SU-DHL-6 (cell line): ENCODE data around the gene BMPR1A.

Source experiments
- H2AFZ ChIP-seq: fragments of 200-600 bp; sonication (generic); 2 replicates; pipeline ENCODE4 v1.6.1; 2014; ENCODE audit warnings: low read depth, mild to moderate bottlenecking, moderate library complexity, mixed read lengths, antibody characterized with exemption, low read length; ENCODE audit not compliant: severe bottlenecking
- H3F3A ChIP-seq: fragments of 200-600 bp; shearing (Covaris generic); 2 replicates; pipeline ENCODE4 v1.6.0; 2016; ENCODE audit warnings: antibody characterized with exemption, mild to moderate bottlenecking; ENCODE audit not compliant: insufficient read depth
- H3K27ac ChIP-seq: fragments of 200-600 bp; sonication (generic); 2 replicates; pipeline ENCODE4 v1.5.1; 2016; ENCODE audit warnings: low read depth, mild to moderate bottlenecking, low read length, moderate library complexity, mixed read lengths
- H3K27me3 ChIP-seq: fragments of 200-600 bp; sonication (generic), shearing (Covaris generic); 2 replicates; pipeline ENCODE4 v1.6.0; 2014; ENCODE audit warnings: mild to moderate bottlenecking, low read length
- H3K36me3 ChIP-seq: fragments of 200-600 bp; sonication (generic); 2 replicates; pipeline ENCODE4 v1.6.1; 2014; ENCODE audit warnings: mild to moderate bottlenecking, low read length, mixed read lengths
- H3K4me2 ChIP-seq: fragments of 300-600, 200-600 bp; shearing (Covaris generic), sonication (generic); 2 replicates; pipeline ENCODE4 v1.6.0; 2014; ENCODE audit warnings: low read length, low read depth, mild to moderate bottlenecking; ENCODE audit not compliant: poor library complexity, severe bottlenecking
- H3K4me3 ChIP-seq: fragments of 200-600 bp; sonication (generic); 2 replicates; pipeline ENCODE4 v1.5.1; 2014; ENCODE audit warnings: antibody characterized with exemption, low read length, mild to moderate bottlenecking, mixed read lengths; ENCODE audit not compliant: insufficient read depth, poor library complexity, severe bottlenecking
- H3K79me2 ChIP-seq: fragments of 200-600 bp; sonication (generic); 2 replicates; pipeline ENCODE4 v1.6.1; 2014; ENCODE audit warnings: mild to moderate bottlenecking, low read length, moderate library complexity; ENCODE audit not compliant: insufficient read depth
- H3K9ac ChIP-seq: fragments of 200-600 bp; sonication (generic); 2 replicates; pipeline ENCODE4 v1.7.0; 2014; ENCODE audit warnings: mild to moderate bottlenecking, low read length
- H3K9me2 ChIP-seq: fragments of 200-600 bp; sonication (generic); replicated peaks from 2 replicates; pipeline ENCODE4 v1.6.1; 2014; ENCODE audit warnings: low read length; ENCODE audit not compliant: insufficient read depth
- H3K9me3 ChIP-seq: fragments of 200-600 bp; sonication (generic); 2 replicates; pipeline ENCODE4 v1.6.1; 2014; ENCODE audit warnings: low read length, mixed read lengths; ENCODE audit not compliant: insufficient read depth
- H4K20me1 ChIP-seq: fragments of 200-600 bp; sonication (generic); 2 replicates; pipeline ENCODE4 v1.6.1; 2014; ENCODE audit warnings: low read depth, mild to moderate bottlenecking, antibody characterized with exemption, low read length, moderate library complexity, mixed read lengths
- CTCF ChIP-seq: fragments of 200-600 bp; sonication (generic); IDR thresholded peaks from one replicate; pipeline ENCODE4 v1.5.1; 2017; ENCODE audit warnings: antibody characterized with exemption, mild to moderate bottlenecking, low read length, moderate library complexity; ENCODE audit not compliant: insufficient read depth, poor library complexity, severe bottlenecking
- EZH2phosphoT487 ChIP-seq: fragments of 200-600 bp; sonication (generic), shearing (Covaris generic); conservative IDR thresholded peaks from 2 replicates; pipeline ENCODE4 v1.6.1; 2018; ENCODE audit warnings: mild to moderate bottlenecking, antibody characterized with exemption, low read length, moderate library complexity, mixed read lengths

The BMPR1A gene

DNA sequence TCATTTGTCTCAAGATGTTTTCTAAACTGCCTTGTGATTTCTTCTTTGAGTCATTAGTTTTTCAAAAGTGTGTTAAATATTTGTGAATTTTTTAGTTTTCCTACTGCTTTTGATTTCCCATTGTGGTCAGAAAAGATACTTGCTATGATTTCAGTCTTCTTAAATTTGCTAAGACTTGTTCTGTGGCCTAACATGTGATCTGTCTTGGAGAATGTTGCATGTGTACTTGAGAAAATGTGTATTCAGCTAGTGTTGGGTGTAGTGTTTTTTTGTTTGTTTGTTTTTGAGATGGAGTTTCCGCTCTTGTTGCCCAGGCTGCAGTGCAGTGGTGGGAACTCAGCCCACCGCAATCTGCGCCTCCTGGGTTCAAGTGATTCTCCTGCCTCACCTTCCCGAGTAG is 28.6 kb downstream of the BMPR1A start:
- Histone ChIP-seq H3K9ac (no peak overlapping the region), H3K4me2 (no peak overlapping the region)
- TF ChIP-seq EZH2phosphoT487 (no peak), CTCF (no peak)

GRCh38 chr10:86785968-86786367 is 29.5 kb downstream of the BMPR1A start:
- Histone ChIP-seq H3K27ac (no peak overlapping the region), H3K4me3 (no peak overlapping the region), H3K9ac (no peak overlapping the region), H2AFZ (no peak overlapping the region), H4K20me1 (no peaks in the 10 kb centered on the region), H3K36me3 (no peaks in the 10 kb centered on the region), H3F3A (peaks cover 4% of the 10 kb centered on the region; the same call in 1 of the 2 replicates), H3K4me2 (no peak overlapping the region), H3K9me3 (no peaks in the 10 kb centered on the region), H3K9me2 (no peaks in the 10 kb centered on the region), H3K27me3 (no peaks in the 10 kb centered on the region), H3K79me2 (peaks cover 88% of the 10 kb centered on the region)
- no peak for TF ChIP-seq CTCF
- TF ChIP-seq EZH2phosphoT487, result no peak

More for the DNA sequence above, 28.6 kb downstream of the BMPR1A start:
- Histone ChIP-seq H3K9me3 (no peaks in the 10 kb centered on the region), H3K27me3 (no peaks in the 10 kb centered on the region), H3K36me3 (no peaks in the 10 kb centered on the region), H2AFZ (no peak overlapping the region), H3K9me2 (no peaks in the 10 kb centered on the region), H4K20me1 (no peaks in the 10 kb centered on the region), H3K27ac (no peak overlapping the region), H3F3A (peaks cover 4% of the 10 kb centered on the region; the same call in 1 of the 2 replicates), H3K79me2 (peaks cover 83% of the 10 kb centered on the region), H3K4me3 (no peak overlapping the region)

DNA sequence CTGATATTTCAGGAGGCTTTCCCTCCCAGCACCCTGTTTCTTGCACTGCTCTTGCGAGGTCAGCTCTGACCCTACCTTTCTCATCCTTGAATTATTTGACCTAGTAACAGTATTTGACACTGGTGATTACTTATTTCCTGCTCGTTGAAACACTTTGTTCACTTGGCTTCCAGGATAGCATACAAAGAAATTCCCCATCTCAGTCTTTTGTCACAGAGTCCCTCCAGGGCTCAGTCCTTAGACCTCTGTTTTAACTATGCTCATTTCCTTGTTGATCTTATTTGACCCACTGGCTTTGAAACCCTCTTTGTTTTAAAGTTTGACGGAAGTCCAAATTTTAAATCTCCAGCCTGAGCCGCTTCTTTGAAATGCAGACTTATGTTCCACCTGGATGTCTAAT is 29.9 kb downstream of the BMPR1A start:
- H3K79me2 ChIP-seq, result peaks cover 86% of the 10 kb centered on the region
- H3K27ac ChIP-seq, result no peak overlapping the region
- no peak overlapping the region for H3K4me2 ChIP-seq

More for the DNA sequence above, 29.9 kb downstream of the BMPR1A start:
- Histone ChIP-seq H3F3A (peaks cover 4% of the 10 kb centered on the region; the same call in 1 of the 2 replicates), H3K4me3 (no peak overlapping the region), H3K9me2 (no peaks in the 10 kb centered on the region), H3K9ac (no peak overlapping the region), H2AFZ (no peak overlapping the region), H3K36me3 (no peaks in the 10 kb centered on the region), H3K9me3 (no peaks in the 10 kb centered on the region), H4K20me1 (no peaks in the 10 kb centered on the region), H3K27me3 (no peaks in the 10 kb centered on the region)
- no peak for TF ChIP-seq EZH2phosphoT487
- no peak for TF ChIP-seq CTCF
